HEK293 (cell line): ENCODE measurements around the gene CCBE1.
A peak's percentile ranks its signal among the peaks of the same experiment; 100 is the strongest.

Experiments
- CTCF ChIA-PET: fragments of 350-600 bp; formaldehyde crosslinking; extraction: SDS; loops from one replicate; lab custom pipeline; 2021; ENCODE audit warnings: antibody characterized with exemption; lab: Yijun Ruan, JAX
- POLR2A ChIA-PET: fragments of 300-600 bp; formaldehyde crosslinking; extraction: SDS; loops from one replicate; lab custom pipeline; 2020; ENCODE audit warnings: antibody characterized with exemption, inconsistent platforms; lab: Yijun Ruan, JAX
- H3K27ac ChIP-seq: fragments of 200-500 bp; sonication (Bioruptor generic); 2 replicates; pipeline ENCODE4 v1.5.1; 2014; ENCODE audit warnings: low read depth, low read length, control low read depth, inconsistent platforms; ENCODE audit errors: extremely low read depth
- H3K36me3 ChIP-seq, 2 experiments: fragments of 200-500 bp in 1 of 2; sonication (Bioruptor generic) in 1 of 2; 1 replicate in 1 of 2; 2 replicates in 1 of 2; pipeline ENCODE4 v1.5.1; 2014 to 2017; ENCODE audit warnings: inconsistent platforms in 2 of 2, low read length in 2 of 2; ENCODE audit not compliant: control insufficient read depth in 2 of 2, insufficient read depth in 1 of 2
- H3K4me1 ChIP-seq: fragments of 200-500 bp; sonication (Bioruptor generic); 2 replicates; pipeline ENCODE4 v1.5.1; 2014; ENCODE audit warnings: mild to moderate bottlenecking, low read length, inconsistent platforms; ENCODE audit not compliant: control insufficient read depth, insufficient read depth
- H3K4me3 ChIP-seq: 2 replicates; pipeline ENCODE4 v1.5.1; 2011; ENCODE audit warnings: low read depth, mild to moderate bottlenecking, control low read depth, low read length, moderate library complexity
- H3K9me3 ChIP-seq: fragments of 200-500 bp; sonication (Bioruptor generic); 2 replicates; pipeline ENCODE4 v1.5.1; 2014; ENCODE audit warnings: low read depth, low read length, inconsistent platforms; ENCODE audit not compliant: control insufficient read depth, insufficient read depth
- EGR2 ChIP-seq: fragments of 450-650 bp; formaldehyde crosslinking; IDR thresholded peaks from 2 replicates; pipeline ENCODE4 v1.5.1; 2016; ENCODE audit warnings: low read depth, missing biosample characterization, missing genetic modification characterization
- HOXA7 ChIP-seq: sonication (generic); formaldehyde crosslinking; IDR thresholded peaks from 2 replicates; pipeline ENCODE4 v1.8.1; 2022; ENCODE audit warnings: missing genetic modification reagents, borderline replicate concordance
- KLF1 ChIP-seq: fragments of 450-650 bp; formaldehyde crosslinking; IDR thresholded peaks from 2 replicates; pipeline ENCODE4 v1.5.1; 2016; ENCODE audit warnings: missing biosample characterization, missing genetic modification characterization
- KLF16 ChIP-seq: fragments of 450-650 bp; formaldehyde crosslinking; IDR thresholded peaks from 2 replicates; pipeline ENCODE4 v1.5.1; 2017; ENCODE audit warnings: missing biosample characterization, missing genetic modification characterization
- MEIS1 ChIP-seq: sonication (generic); formaldehyde crosslinking; IDR thresholded peaks from 2 replicates; pipeline ENCODE4 v1.8.1; 2022; ENCODE audit warnings: missing genetic modification reagents, mild to moderate bottlenecking, borderline replicate concordance
- OSR2 ChIP-seq: fragments of 450-650 bp; formaldehyde crosslinking; IDR thresholded peaks from 2 replicates; pipeline ENCODE4 v1.5.1; 2016; ENCODE audit warnings: missing biosample characterization, missing genetic modification characterization
- WT1 ChIP-seq: fragments of 450-650 bp; formaldehyde crosslinking; IDR thresholded peaks from 2 replicates; pipeline ENCODE4 v1.5.1; 2016; ENCODE audit warnings: missing biosample characterization, missing genetic modification characterization
- ZBTB20 ChIP-seq: fragments of 450-650 bp; formaldehyde crosslinking; IDR thresholded peaks from 2 replicates; pipeline ENCODE4 v1.5.1; 2016; ENCODE audit warnings: missing biosample characterization, missing genetic modification characterization
- ZIC2 ChIP-seq: fragments of 450-650 bp; formaldehyde crosslinking; IDR thresholded peaks from 2 replicates; pipeline ENCODE4 v1.5.1; 2016; ENCODE audit warnings: missing biosample characterization, missing genetic modification characterization
- ZNF169 ChIP-seq: fragments of 450-650 bp; formaldehyde crosslinking; IDR thresholded peaks from 2 replicates; pipeline ENCODE4 v1.5.1; 2016; ENCODE audit warnings: missing biosample characterization, missing genetic modification characterization
- ZNF221 ChIP-seq: fragments of 450-650 bp; formaldehyde crosslinking; IDR thresholded peaks from 2 replicates; pipeline ENCODE4 v1.5.1; 2017; ENCODE audit warnings: missing biosample characterization, missing genetic modification characterization, borderline replicate concordance
- ZNF391 ChIP-seq: fragments of 450-650 bp; formaldehyde crosslinking; IDR thresholded peaks from 2 replicates; pipeline ENCODE4 v1.5.1; 2016; ENCODE audit warnings: low read depth, missing biosample characterization, missing genetic modification characterization, borderline replicate concordance
- ZNF416 ChIP-seq: fragments of 450-650 bp; formaldehyde crosslinking; IDR thresholded peaks from 2 replicates; pipeline ENCODE4 v1.5.1; 2016; ENCODE audit warnings: missing biosample characterization, missing genetic modification characterization
- ZNF514 ChIP-seq: fragments of 450-650 bp; formaldehyde crosslinking; IDR thresholded peaks from 2 replicates; pipeline ENCODE4 v1.5.1; 2016; ENCODE audit warnings: missing biosample characterization, missing genetic modification characterization
- ZNF555 ChIP-seq: fragments of 450-650 bp; formaldehyde crosslinking; conservative IDR thresholded peaks from 2 replicates; pipeline ENCODE4 v1.5.1; 2017; ENCODE audit warnings: missing biosample characterization, mild to moderate bottlenecking, missing genetic modification characterization, inconsistent platforms
- ZNF561 ChIP-seq: fragments of 450-650 bp; IDR thresholded peaks from 2 replicates; pipeline ENCODE4 v1.5.1; 2018; ENCODE audit warnings: missing biosample characterization, missing genetic modification characterization, borderline replicate concordance
- ZNF76 ChIP-seq: fragments of 450-650 bp; formaldehyde crosslinking; IDR thresholded peaks from 2 replicates; pipeline ENCODE4; 2016; ENCODE audit warnings: low read depth, missing biosample characterization, missing genetic modification characterization, borderline replicate concordance
- ZNF843 ChIP-seq: fragments of 450-650 bp; formaldehyde crosslinking; IDR thresholded peaks from 2 replicates; pipeline ENCODE4 v1.5.1; 2016; ENCODE audit warnings: missing biosample characterization, missing genetic modification characterization
- ZSCAN23 ChIP-seq: fragments of 450-650 bp; formaldehyde crosslinking; IDR thresholded peaks from 2 replicates; pipeline ENCODE4 v1.5.1; 2016; ENCODE audit warnings: missing biosample characterization, missing genetic modification characterization
- TF ChIP-seq, protein P1 (sequence below): fragments of 450-650 bp; formaldehyde crosslinking; conservative IDR thresholded peaks from 2 replicates; pipeline ENCODE4 v1.5.1; 2016; ENCODE audit warnings: low read depth, missing biosample characterization, missing genetic modification characterization
- TF ChIP-seq, protein P2 (sequence below): fragments of 450-650 bp; formaldehyde crosslinking; IDR thresholded peaks from 2 replicates; pipeline ENCODE4 v1.5.1; 2016; ENCODE audit warnings: missing biosample characterization, missing genetic modification characterization
- TF ChIP-seq, protein P3 (sequence below): fragments of 450-650 bp; formaldehyde crosslinking; IDR thresholded peaks from 2 replicates; pipeline ENCODE4 v1.5.1; 2017; ENCODE audit warnings: missing biosample characterization, missing genetic modification characterization
- TF ChIP-seq, protein P4 (sequence below): fragments of 450-650 bp; formaldehyde crosslinking; IDR thresholded peaks from 2 replicates; pipeline ENCODE4 v1.5.1; 2016; ENCODE audit warnings: missing biosample characterization, missing genetic modification characterization

Gene CCBE1

GRCh38 chr18:59663096-59663495, 34.1 kb downstream of the CCBE1 start:
- TF ChIP-seq, protein P1, sequence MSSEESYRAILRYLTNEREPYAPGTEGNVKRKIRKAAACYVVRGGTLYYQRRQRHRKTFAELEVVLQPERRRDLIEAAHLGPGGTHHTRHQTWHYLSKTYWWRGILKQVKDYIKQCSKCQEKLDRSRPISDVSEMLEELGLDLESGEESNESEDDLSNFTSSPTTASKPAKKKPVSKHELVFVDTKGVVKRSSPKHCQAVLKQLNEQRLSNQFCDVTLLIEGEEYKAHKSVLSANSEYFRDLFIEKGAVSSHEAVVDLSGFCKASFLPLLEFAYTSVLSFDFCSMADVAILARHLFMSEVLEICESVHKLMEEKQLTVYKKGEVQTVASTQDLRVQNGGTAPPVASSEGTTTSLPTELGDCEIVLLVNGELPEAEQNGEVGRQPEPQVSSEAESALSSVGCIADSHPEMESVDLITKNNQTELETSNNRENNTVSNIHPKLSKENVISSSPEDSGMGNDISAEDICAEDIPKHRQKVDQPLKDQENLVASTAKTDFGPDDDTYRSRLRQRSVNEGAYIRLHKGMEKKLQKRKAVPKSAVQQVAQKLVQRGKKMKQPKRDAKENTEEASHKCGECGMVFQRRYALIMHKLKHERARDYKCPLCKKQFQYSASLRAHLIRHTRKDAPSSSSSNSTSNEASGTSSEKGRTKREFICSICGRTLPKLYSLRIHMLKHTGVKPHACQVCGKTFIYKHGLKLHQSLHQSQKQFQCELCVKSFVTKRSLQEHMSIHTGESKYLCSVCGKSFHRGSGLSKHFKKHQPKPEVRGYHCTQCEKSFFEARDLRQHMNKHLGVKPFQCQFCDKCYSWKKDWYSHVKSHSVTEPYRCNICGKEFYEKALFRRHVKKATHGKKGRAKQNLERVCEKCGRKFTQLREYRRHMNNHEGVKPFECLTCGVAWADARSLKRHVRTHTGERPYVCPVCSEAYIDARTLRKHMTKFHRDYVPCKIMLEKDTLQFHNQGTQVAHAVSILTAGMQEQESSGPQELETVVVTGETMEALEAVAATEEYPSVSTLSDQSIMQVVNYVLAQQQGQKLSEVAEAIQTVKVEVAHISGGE (tag by site-specific recombination) = no peak
- TF ChIP-seq ZNF555 (no peak), ZNF561 (no peak), ZNF514 (tag by site-specific recombination) (no peak), KLF16 (no peak)
- TF ChIP-seq, protein P2, sequence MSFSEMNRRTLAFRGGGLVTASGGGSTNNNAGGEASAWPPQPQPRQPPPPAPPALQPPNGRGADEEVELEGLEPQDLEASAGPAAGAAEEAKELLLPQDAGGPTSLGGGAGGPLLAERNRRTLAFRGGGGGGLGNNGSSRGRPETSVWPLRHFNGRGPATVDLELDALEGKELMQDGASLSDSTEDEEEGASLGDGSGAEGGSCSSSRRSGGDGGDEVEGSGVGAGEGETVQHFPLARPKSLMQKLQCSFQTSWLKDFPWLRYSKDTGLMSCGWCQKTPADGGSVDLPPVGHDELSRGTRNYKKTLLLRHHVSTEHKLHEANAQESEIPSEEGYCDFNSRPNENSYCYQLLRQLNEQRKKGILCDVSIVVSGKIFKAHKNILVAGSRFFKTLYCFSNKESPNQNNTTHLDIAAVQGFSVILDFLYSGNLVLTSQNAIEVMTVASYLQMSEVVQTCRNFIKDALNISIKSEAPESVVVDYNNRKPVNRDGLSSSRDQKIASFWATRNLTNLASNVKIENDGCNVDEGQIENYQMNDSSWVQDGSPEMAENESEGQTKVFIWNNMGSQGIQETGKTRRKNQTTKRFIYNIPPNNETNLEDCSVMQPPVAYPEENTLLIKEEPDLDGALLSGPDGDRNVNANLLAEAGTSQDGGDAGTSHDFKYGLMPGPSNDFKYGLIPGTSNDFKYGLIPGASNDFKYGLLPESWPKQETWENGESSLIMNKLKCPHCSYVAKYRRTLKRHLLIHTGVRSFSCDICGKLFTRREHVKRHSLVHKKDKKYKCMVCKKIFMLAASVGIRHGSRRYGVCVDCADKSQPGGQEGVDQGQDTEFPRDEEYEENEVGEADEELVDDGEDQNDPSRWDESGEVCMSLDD (tag by site-specific recombination) = no peak
- TF ChIP-seq, protein P3, sequence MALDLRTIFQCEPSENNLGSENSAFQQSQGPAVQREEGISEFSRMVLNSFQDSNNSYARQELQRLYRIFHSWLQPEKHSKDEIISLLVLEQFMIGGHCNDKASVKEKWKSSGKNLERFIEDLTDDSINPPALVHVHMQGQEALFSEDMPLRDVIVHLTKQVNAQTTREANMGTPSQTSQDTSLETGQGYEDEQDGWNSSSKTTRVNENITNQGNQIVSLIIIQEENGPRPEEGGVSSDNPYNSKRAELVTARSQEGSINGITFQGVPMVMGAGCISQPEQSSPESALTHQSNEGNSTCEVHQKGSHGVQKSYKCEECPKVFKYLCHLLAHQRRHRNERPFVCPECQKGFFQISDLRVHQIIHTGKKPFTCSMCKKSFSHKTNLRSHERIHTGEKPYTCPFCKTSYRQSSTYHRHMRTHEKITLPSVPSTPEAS (tag by site-specific recombination) = no peak
- Histone ChIP-seq H3K4me1 (peaks cover 12% of the 10 kb centered on the region), H3K9me3 (no peaks in the 10 kb centered on the region), H3K36me3 (no peaks in the 10 kb centered on the region), H3K27ac (no peak overlapping the region), H3K4me3 (no peak overlapping the region)
- CTCF ChIA-PET = interaction anchor here (0.7 to 7.0 kb wide), 6 partner anchors 9 to 1822 kb away, joined by 3 to 45 read pairs (median 6); partner anchors contain the start of gene CCBE1
- POLR2A ChIA-PET = interaction anchor here (1.4 to 2.1 kb wide), 4 partner anchors 8 to 237 kb away, joined by 3 to 11 read pairs (median 8); partner anchors contain the start of gene PMAIP1

- Histone ChIP-seq H3K4me1 (peaks cover 12% of the 10 kb centered on the region), H3K4me3 (no peak overlapping the region), H3K36me3 (no peaks in the 10 kb centered on the region), H3K9me3 (no peaks in the 10 kb centered on the region), H3K27ac (0 out of 2 replicates have a peak overlapping the region, but pooled peaks have one; percentile 31)
- ChIA-PET CTCF (interaction anchor here (0.7 to 7.0 kb wide), 6 partner anchors 10 to 1823 kb away, joined by 3 to 45 read pairs (median 6); partner anchors contain the start of gene CCBE1), POLR2A (interaction anchor here (0.6 to 2.1 kb wide), 6 partner anchors 9 to 238 kb away, joined by 3 to 11 read pairs (median 6); partner anchors contain the start of genes CCBE1 and PMAIP1)
- TF ChIP-seq ZNF76 (tag by site-specific recombination) (no peak), ZNF169 (no peak), ZIC2 (tag by site-specific recombination) (peak; percentile 31; the same call in 1 of the 2 replicates), MEIS1 (CRISPR knock-in tag) (no peak; the same call in 1 of the 2 replicates), KLF1 (tag by site-specific recombination) (no peak), WT1 (peak; percentile 37; the same call in 1 of the 2 replicates), HOXA7 (CRISPR knock-in tag) (no peak), ZNF391 (tag by site-specific recombination) (0 out of 2 replicates have a peak, but pooled peaks have one; percentile 60), ZBTB20 (tag by site-specific recombination) (no peak), OSR2 (peak; percentile 59; the same call in 1 of the 2 replicates), ZNF416 (tag by site-specific recombination) (no peak), ZSCAN23 (tag by site-specific recombination) (peak; percentile 84; the same call in 1 of the 2 replicates), ZNF843 (tag by site-specific recombination) (peak; percentile 71), EGR2 (tag by site-specific recombination) (no peak), ZNF221 (no peak)
- TF ChIP-seq, protein P4, sequence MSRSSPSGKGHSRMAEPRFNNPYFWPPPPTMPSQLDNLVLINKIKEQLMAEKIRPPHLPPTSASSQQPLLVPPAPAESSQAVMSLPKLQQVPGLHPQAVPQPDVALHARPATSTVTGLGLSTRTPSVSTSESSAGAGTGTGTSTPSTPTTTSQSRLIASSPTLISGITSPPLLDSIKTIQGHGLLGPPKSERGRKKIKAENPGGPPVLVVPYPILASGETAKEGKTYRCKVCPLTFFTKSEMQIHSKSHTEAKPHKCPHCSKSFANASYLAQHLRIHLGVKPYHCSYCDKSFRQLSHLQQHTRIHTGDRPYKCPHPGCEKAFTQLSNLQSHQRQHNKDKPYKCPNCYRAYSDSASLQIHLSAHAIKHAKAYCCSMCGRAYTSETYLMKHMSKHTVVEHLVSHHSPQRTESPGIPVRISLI (tag by site-specific recombination) = 0 out of 2 replicates have a peak, but pooled peaks have one; percentile 54
Observed at GRCh38 chr18:59661891-59662701, 35.1 kb downstream of the CCBE1 start.
